GM12878 (cell line): ENCODE results near the gene LAMP5. TPM values are rescaled to one million over a fixed set of nuclear protein-coding genes. Genes with fewer than 3 reads are reported as not detected.
A peak's percentile ranks its signal among the peaks of the same experiment; 100 is the strongest.

Experiments
- ATAC-seq: fragments of 200-7000 bp; cut with Tn5 transposase; 3 replicates; pipeline ENCODE4 v1.9.1; 2020; ENCODE audit warnings: mild to moderate bottlenecking, moderate library complexity
- BruUV-seq: library from RNA; stranded (reverse); fragments of 400-500 nt; replicated peaks from 2 replicates; lab custom pipeline; 2021; lab: Mats Ljungman, UMichigan
- CTCF ChIA-PET: fragments of 300-600 bp; sonication (Branson Sonifier 250); formaldehyde crosslinking; extraction: SDS; loops from one replicate; lab custom pipeline; 2021; ENCODE audit warnings: inconsistent platforms; lab: Yijun Ruan, JAX
- POLR2A ChIA-PET: fragments of 350-600 bp; formaldehyde crosslinking; extraction: SDS; loops from one replicate; lab custom pipeline; 2021; ENCODE audit warnings: inconsistent platforms; lab: Charles Lee
- RAD21 ChIA-PET: fragments of 300-600 bp; sonication (Branson Sonifier 250); formaldehyde crosslinking; loops from one replicate; lab custom pipeline; 2023; ENCODE audit warnings: antibody characterized with exemption; ENCODE audit not compliant: unreplicated experiment; lab: Charles Lee
- SMC1A ChIA-PET: fragments of 300-600 bp; sonication (Branson Sonifier 250); formaldehyde crosslinking; loops from one replicate; lab custom pipeline; 2023; ENCODE audit not compliant: unreplicated experiment, uncharacterized antibody; lab: Charles Lee
- DNase-seq: peaks from one replicate; pipeline ENCODE4 v3.0.0-alpha.2; 2011; ENCODE audit warnings: low read depth, low spot score
- FAIRE-seq: peaks from 3 replicates; lab custom pipeline; 2011; peaks lifted over from hg19 to GRCh38; lab: Jason Lieb, UNC
- H2AFZ ChIP-seq: 2 replicates; pipeline ENCODE4 v1.6.0; 2011; ENCODE audit warnings: low read depth, low read length, control low read depth; ENCODE audit not compliant: control insufficient read depth
- H3K27ac ChIP-seq: 2 replicates; pipeline ENCODE4 v1.5.1; 2011; ENCODE audit warnings: control low read depth; ENCODE audit not compliant: control insufficient read depth, insufficient read depth
- H3K27me3 ChIP-seq, 2 experiments: replicated peaks in 1 of 2; 2 replicates each; pipeline versions ENCODE4 v1.6.0 to v1.6.1; 2011; ENCODE audit warnings: low read length in 1 of 2; ENCODE audit not compliant: control insufficient read depth in 2 of 2, insufficient read depth in 2 of 2
- H3K36me3 ChIP-seq, 2 experiments: 2 replicates each; pipeline ENCODE4 v1.5.1; 2011; ENCODE audit warnings: low read length in 1 of 2; ENCODE audit not compliant: control insufficient read depth in 2 of 2, insufficient read depth in 2 of 2
- H3K4me1 ChIP-seq: 2 replicates; pipeline ENCODE4 v1.6.1; 2011; ENCODE audit warnings: mild to moderate bottlenecking, low read length, moderate library complexity, mixed read lengths; ENCODE audit not compliant: control insufficient read depth, insufficient read depth
- H3K4me2 ChIP-seq: 2 replicates; pipeline ENCODE4 v1.6.0; 2011; ENCODE audit warnings: control low read depth; ENCODE audit not compliant: control insufficient read depth, insufficient read depth
- H3K4me3 ChIP-seq: fragments of 200-600 bp; sonication (generic); 2 replicates; pipeline ENCODE4 v1.5.1; 2016
- H3K79me2 ChIP-seq: 2 replicates; pipeline ENCODE4 v1.6.0; 2011; ENCODE audit warnings: low read length; ENCODE audit not compliant: control insufficient read depth, insufficient read depth
- H3K9ac ChIP-seq: 2 replicates; pipeline ENCODE4 v1.8.0; 2011; ENCODE audit warnings: low read length, control low read depth, mixed read lengths; ENCODE audit not compliant: control insufficient read depth, insufficient read depth
- H3K9me3 ChIP-seq: replicated peaks from 3 replicates; pipeline ENCODE4 v1.5.1; 2011; ENCODE audit warnings: mild to moderate bottlenecking, low read length; ENCODE audit not compliant: control insufficient read depth, insufficient read depth
- H4K20me1 ChIP-seq: 2 replicates; pipeline ENCODE4 v1.6.0; 2011; ENCODE audit not compliant: control insufficient read depth, insufficient read depth
- KLF5 ChIP-seq: fragments of 450-650 bp; IDR thresholded peaks from 2 replicates; pipeline ENCODE4 v1.6.1; 2014; ENCODE audit warnings: mild to moderate bottlenecking; ENCODE audit not compliant: partially characterized antibody
- MEF2B ChIP-seq: fragments of 450-650 bp; IDR thresholded peaks from 2 replicates; pipeline ENCODE4 v1.6.1; 2018; ENCODE audit warnings: mild to moderate bottlenecking, moderate library complexity; ENCODE audit not compliant: partially characterized antibody, poor library complexity, severe bottlenecking
- NFIC ChIP-seq: IDR thresholded peaks from 2 replicates; pipeline ENCODE4 v1.6.1; 2012; ENCODE audit warnings: low read depth, mild to moderate bottlenecking, inconsistent platforms, low read length, moderate library complexity
- NR2F1 ChIP-seq: fragments of 450-650 bp; conservative IDR thresholded peaks from 2 replicates; pipeline ENCODE4 v1.6.1; 2017; ENCODE audit warnings: mild to moderate bottlenecking
- RAD21 ChIP-seq: IDR thresholded peaks from 2 replicates; pipeline ENCODE4 v1.6.1; 2011; ENCODE audit warnings: mild to moderate bottlenecking, low read depth, low read length, moderate library complexity; ENCODE audit not compliant: insufficient read depth
- RB1 ChIP-seq: fragments of 450-650 bp; formaldehyde crosslinking; IDR thresholded peaks from 2 replicates; pipeline ENCODE4 v1.6.1; 2017; ENCODE audit warnings: mild to moderate bottlenecking, borderline replicate concordance
- SRF ChIP-seq, 2 experiments: IDR thresholded peaks; 2 replicates each; pipeline ENCODE4 v1.6.1; 2011; ENCODE audit warnings: low read depth in 2 of 2, low read length in 2 of 2, mild to moderate bottlenecking in 1 of 2, moderate library complexity in 1 of 2
- TARDBP ChIP-seq: IDR thresholded peaks from 2 replicates; pipeline ENCODE4 v1.6.1; 2016; ENCODE audit warnings: borderline replicate concordance
- WGBS: methylation state at CpG from one replicate; pipeline ENCODE4 v1.1.6; 2016; ENCODE audit warnings: low lambda C conversion rate; ENCODE audit not compliant: insufficient replicate concordance, insufficient coverage; ENCODE audit errors: missing lambda C conversion rate; 5-methylcytosine and 5-hydroxymethylcytosine counted together
- in situ Hi-C: fragments of 300-500 bp; cut with MboI; formaldehyde crosslinking; loops from 9 replicates; pipeline ENCODE4 v1.14.3; 2018; ENCODE audit warnings: mixed read lengths
- intact Hi-C: fragments of 100-400 bp; cut with micrococcal nuclease; formaldehyde crosslinking; loops from one replicate; pipeline ENCODE4 v1.14.2; 2022; ENCODE audit not compliant: unreplicated experiment
- polyA plus RNA-seq, 11 experiments: library from polyadenylated mRNA; depleted of rRNA in 4 of 11; unstranded in 6 of 11; stranded (reverse) in 5 of 11; fragments of >200 nt; fragmentation: Nextera tagmentation in 4 of 11; fragmentation: Illumina TruSeq in 1 of 11; extraction: Ambion mirVana in 4 of 11; extraction: Trizol in 1 of 11; gene quantifications; 1 replicate in 1 of 11; 2 replicates in 10 of 11; pipeline versions ENCODE4 v1.2.1 to v1.2.3, GENCODE V29; 2011 to 2016; ENCODE audit warnings: inconsistent platforms in 2 of 11, missing spikeins in 2 of 11, low read depth in 1 of 11
- total RNA-seq, 4 experiments: library from RNA; depleted of rRNA in 3 of 4; stranded (reverse); fragments of >200 nt in 3 of 4; fragmentation: Illumina TruSeq in 1 of 4; extraction: Trizol in 1 of 4; gene quantifications; 2 replicates each; pipeline versions ENCODE4 v1.2.1 to v1.2.3, GENCODE V29; 2013 to 2021

Gene LAMP5
- total and polyA plus RNA-seq, 10 of the 15 experiments (the other 5 are each of a cell fraction or from before 2014, with no cell fraction given), result 0.10 to 0.56 (median 0.49) TPM; not detected in 1

GRCh38 chr20:9508240-9508661 lies 6.1 kb upstream of the LAMP5 start (continued):
- TF ChIP-seq RB1, result no peak
- TF ChIP-seq TARDBP, result no peak
- no peak for TF ChIP-seq NFIC
- TF ChIP-seq KLF5, result no peak
- TF ChIP-seq RAD21, result no peak
- TF ChIP-seq SRF (IDR thresholded peaks at IDR 0.05; ENCODE audit: low read depth in 2 of 2, low read length in 2 of 2), result no peak

GRCh38 chr20:9508696-9509178 lies 5.7 kb upstream of the LAMP5 start:
- Histone ChIP-seq H2AFZ (no peak overlapping the region; the same call in 1 of the 2 replicates), H3K27me3 (peaks cover 0 to 17% of the 10 kb centered on the region in 2 experiments; a peak in 3 of 4 replicates), H4K20me1 (no peaks in the 10 kb centered on the region), H3K4me2 (peak overlapping the region; percentile 12)
- BruUV-seq, result no TSS peak
- in situ Hi-C loops (no loop called here), intact Hi-C loops (no loop called here)
- no peak for TF ChIP-seq NR2F1
- TF ChIP-seq MEF2B, result no peak
- TF ChIP-seq, all 136 proteins: peak for 0
- FAIRE-seq (no peak), DNase-seq (no peak), ATAC-seq (no peak)
- ChIA-PET SMC1A (no interaction called here), CTCF (no interaction called here), POLR2A (no interaction called here), RAD21 (no interaction called here)
- Histone ChIP-seq H3K79me2 (no peaks in the 10 kb centered on the region; the same call in 1 of the 2 replicates), H3K27ac (0 out of 2 replicates have a peak overlapping the region, but pooled peaks have one; percentile 6), H3K4me1 (peaks cover 51% of the 10 kb centered on the region), H3K9me3 (no peaks in the 10 kb centered on the region; the same call in 2 of the 3 replicates), H3K36me3 (no peaks in the 10 kb centered on the region), H3K9ac (no peak overlapping the region; the same call in 1 of the 2 replicates), H3K4me3 (peak overlapping the region; percentile 40; the same call in 1 of the 2 replicates)
- 33% methylated on average over 30 of the region's 30 CpGs for WGBS
